ENCODE data around the gene ANAPC15.

DNA sequence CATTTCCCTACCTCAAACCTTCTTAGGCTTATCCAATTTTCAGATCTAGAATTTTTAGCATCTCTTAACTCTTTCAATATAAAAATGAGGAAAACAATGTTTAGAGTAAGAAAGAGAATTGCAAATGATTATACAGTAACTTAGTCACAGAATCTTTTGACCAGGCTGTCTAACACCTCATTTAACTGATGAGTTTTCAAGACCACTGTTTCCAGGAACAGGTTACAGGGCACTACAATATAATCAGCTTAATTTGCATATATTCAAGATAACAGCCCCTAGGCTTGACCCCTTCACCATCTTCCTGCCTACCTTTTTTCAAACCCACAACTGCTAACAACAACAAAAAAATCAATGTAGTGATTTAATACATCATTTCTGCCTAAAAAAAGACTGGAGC, 44.8 kb downstream of the ANAPC15 start:
- TF ChIP-seq POLR2A (IDR thresholded peaks at IDR 0.05; ENCODE audit: low read depth, low read length) (no peak), TAF1 (IDR thresholded peaks at IDR 0.05; ENCODE audit: borderline replicate concordance, low read depth, low read length) (no peak), POLR2AphosphoS5 (IDR thresholded peaks at IDR 0.05; ENCODE audit: low read depth, low read length) (no peak)

All from GM12892 (cell line).